Forelimb muscle (tissue), 1 donor: Measurements from ENCODE around the gene PVR. TPM values are rescaled to one million over a fixed set of nuclear protein-coding genes. Genes with fewer than 3 reads are reported as not detected.
"Not testable (repeated sequence)": the region's sequence is repeated elsewhere in the genome, so short reads cannot be mapped to it uniquely, and the experiment has no call there.

Experiments
- DNase-seq: peaks from one replicate; pipeline ENCODE4 v3.0.0-alpha.2; 2013; ENCODE audit warnings: low read depth
- polyA plus RNA-seq: library from polyadenylated mRNA; unstranded; fragments of 120-200 nt; gene quantifications from one replicate; pipeline ENCODE4 v1.2.1, GENCODE V29; 2013; ENCODE audit not compliant: insufficient read length

Gene PVR
- polyA plus RNA-seq, 1 donor, result 19.6 TPM

DNA sequence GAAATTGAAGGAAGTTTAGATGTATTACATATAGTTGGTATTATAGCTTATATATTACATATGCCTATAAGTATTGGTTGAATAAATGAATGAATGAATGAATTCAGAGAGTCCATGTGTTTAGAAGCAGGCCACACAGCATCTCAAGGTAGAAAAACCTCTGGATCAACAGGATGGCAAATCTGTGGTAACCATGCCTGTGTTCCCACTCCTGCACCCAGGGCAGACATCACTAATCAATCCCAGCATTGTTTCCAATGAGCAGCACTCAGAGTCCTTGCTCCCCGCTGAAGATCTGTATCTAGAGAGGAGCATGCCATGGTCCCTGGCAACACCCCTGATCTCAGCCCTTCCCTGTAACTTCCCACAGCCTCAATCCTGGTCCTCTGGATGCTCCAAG, 28.5 kb downstream of the PVR start:
- DNase-seq, result no peak

DNA sequence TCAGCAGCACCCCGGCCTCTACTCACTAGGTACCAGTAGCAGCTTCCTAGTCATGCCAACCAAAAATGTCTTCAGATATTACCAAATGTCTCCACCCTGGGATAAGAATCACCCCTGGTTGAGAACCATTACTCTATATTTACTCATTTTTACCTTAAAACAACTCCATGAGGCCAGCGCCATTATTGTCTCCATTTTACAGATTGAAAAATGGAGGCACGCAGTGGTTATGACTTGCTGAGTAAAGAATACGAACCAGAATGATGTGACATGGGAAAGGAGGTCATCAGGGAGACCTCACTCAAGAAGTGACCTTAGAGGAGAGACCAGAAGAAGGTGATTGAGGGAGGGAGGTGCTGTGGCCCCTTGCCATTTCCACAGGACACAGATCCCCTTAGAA, 29.8 kb downstream of the PVR start:
- no peak for DNase-seq

DNA sequence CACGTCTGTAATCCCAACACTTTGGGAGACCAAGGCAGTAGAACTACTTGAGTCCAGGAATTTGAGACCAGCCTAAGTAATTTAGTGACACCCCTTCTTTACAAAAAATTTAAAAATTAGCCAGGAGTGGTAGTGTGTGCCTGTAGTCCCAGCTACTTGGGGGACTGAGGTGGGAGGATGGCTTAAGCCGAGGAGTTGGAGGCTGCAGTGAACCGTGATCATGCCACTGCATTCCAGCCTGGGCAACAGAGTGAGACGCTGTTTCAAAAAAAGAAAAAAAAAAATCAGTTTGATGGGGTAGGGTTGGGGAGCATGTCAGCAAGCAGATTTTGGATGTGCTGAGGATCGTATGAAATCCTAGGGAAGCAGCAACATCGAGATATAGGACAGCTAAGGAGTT, 31.8 kb downstream of the PVR start:
- DNase-seq, result no peak

DNA sequence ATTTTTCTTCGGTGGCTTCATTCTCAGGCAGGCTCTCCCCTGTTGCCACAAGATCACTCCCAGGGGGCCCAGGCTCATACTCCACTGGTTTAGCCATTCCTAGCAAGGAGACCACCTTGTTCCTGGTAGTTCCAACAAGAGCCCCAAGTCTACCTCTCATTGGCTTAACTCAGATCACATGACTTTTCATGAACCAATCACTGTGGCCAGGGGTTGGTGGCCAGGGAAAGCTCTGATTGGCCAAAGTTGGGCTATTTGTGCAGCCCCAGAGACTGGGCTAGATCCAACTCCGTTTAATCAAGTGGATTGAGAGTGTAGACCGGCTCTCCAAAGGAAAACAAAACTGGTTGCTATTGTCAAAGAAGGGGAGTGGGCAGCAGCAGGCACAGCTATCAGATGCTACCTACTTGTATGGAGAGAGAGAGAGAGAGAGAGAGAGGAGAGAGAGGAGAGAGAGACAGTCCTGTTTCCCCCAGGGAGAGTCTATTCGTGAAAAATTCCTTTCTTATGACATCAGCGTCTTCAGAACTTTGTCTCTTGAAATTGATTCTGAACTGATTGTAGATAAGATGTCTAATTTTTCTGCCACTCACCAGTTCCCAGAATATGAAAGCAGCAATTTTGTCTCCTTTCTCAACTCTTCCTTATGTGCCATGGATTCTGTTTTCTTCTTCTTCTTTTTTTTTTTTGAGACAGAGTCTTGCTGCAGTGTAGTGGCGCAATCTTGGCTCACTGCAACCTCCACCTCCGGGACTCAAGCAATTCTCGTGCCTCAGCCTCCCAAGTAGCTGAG, 33.5 kb downstream of the PVR start:
- no peak for DNase-seq

DNA sequence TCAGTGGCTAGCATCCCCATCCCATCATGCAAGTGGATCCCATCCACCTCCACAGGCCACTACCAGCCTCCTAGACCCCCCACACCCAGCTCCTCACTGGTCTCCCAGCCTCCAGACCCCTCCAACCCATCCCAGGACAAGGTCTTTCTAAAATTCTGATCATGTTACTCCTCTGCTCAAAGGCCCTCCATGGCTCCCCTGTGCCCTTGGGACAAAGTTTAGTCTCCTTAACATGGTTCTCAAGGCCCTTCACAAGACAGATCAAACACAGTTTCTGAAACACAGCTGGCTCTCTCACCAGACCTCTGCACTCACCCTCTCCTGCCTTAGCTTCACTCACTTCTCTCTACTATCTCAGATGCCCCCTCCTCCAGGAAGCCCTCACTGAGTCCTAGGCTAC, 36.8 kb downstream of the PVR start:
- no peak for DNase-seq

DNA sequence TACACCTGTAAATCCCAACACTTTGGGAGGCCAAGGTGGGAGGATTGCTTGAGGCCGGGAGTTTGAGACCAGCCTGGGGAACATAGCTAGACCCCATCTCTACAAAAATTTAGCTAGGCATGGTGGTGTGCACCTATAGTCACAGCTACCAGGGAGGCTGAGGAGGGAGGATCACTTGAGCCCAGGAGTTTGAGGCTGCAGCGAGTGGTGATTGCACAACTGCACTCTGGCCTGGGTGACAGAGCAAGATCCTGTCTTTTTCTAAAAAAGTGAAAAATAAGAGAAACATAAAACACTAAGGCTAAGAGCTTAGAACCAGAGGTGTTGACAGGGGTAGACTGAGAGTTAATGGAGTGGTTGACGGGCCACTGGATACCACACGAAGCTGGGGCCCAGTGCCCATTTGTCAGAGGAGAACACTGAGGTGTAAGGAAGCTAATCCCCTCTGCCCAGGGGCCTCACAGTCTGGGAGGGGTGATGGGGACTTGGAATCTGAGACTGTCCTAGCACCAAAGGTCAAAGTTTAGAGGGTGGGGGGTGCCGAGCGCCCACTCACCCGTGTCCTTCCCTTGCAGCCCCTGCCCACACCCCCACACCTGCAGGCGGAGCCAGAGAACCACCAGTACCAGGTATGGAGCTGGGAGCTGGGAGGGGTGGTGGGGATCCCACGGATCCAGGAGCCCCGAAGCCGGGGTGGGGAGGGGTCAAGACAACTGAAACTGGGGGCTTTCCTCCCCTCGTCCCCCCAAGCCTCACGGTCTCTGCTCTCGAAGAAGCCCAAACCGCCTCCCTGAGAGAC, 38.5 kb downstream of the PVR start:
- DNase-seq, result no peak

DNA sequence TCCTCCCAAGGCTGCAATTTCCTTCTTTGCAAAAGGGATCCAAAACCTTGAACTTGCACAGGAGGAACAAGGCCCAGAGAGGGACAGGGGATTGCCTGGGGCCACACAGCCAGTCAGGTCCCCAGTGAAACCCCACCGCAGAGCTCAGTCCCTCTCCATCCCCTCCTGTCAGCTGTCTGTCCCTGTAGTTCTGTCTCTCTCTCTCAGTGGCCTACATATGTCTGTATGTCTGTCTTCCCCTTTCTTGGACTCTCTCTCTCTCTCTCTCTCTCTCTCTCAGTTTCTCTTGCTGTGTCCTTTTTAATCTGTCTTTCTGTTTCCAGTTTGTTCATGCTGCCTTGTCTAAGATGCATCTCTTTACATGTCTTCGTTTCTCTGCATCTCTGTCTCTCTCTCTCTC, 39.1 kb downstream of the PVR start:
- no peak for DNase-seq

DNA sequence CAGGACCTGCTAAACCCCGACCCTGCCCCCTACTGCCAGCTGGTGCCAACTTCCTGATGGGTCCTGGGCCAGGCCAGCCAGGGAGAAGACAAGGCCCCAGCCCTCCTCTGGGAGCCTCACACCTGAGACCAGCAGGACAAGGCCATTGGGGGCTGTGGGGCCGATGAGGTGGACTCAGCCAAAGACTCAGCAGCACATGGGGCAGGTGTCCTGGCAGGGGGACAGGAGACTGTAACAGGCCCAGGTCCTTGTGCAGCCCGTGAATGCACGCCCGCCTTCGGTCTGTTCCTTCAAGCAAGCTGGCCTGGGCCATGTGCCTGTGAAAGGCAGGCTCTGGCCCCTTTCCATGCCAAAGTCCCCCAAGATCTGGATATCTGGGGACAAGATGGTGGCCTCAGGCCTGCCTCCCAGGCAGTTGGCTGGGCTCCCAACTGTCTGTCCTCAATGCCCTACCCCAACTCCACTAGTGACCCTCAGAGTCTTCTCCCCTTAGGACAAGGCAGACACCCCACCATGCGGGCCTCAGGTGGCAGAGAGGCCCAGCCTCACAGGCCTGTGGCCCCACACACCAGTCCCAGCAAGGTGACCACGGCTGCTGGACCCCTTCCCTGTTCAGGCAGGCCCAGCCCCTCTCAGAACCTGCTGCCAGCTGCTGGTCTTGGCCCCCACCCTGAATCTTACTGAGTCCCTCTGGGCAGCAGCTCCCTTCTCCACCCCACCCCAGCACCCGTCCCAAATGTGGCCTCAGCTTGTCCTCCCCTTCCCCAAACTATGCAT, 39.9 kb downstream of the PVR start:
- DNase-seq, result no peak

DNA sequence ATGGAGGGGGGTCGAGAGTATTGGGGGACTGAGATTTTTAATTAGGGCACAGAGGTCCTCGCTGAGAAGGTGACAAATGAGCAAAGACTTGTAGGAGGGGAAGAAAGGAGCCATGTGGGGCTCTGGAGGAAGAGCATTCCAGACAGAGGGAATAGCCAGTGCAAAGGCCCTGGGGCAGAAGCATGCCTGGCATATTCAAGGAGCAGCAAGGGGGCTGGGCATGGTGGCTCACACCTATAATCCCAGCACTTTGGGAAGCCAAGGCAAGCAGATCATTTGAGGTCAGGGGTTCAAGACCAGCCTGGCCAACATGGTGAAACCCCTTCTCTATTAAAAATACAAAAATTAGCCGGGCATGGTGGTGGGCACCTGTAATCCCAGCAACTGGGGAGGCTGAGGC, 40.7 kb downstream of the PVR start:
- not testable (repeated sequence) for DNase-seq

DNA sequence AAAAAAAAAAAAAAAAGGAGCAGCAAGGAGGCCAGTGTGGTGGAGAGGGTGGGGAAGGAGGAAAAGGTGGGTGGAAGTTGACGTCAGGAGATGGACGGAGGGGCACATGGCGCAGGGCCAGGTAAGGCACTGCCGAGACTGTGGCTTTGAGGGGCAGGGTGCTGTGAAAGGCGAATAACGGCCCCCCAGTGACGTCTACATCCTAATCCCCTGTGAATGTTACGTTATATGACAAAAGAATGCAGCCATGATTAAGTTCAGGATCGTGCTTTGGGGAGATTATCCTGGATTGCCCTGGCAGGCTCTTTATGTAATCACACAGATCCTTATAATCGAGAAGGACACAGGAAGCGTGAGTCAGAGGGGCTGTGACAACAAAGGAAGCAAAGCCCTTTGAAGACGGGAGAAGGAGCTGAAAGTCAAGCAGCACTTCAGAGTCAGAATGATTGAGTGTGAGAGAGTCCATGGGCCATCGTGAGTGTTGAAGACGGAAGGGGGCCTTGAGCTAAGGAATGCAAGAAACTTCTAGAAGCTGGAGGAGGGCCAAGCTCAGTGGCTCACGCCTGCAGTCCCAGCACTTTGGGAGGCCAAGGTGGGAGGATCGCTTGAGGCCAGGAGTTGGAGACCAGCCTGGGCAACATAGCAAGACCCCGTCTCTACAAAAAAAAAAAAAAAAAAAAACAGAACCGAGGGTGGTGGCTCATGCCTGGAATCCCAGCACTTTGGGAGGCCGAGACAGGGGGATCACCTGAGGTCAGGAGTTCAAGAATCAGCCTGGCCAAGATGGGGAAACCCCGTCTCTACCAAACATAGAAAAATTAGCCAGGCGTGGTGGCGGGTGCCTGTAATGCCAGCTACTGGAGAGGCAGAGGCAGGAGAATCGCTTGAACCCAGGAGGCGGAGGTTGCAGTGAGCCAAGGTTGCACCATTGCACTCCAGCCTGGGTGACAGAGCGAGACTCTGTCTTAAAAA, 41.5 kb downstream of the PVR start:
- DNase-seq, result no peak

DNA sequence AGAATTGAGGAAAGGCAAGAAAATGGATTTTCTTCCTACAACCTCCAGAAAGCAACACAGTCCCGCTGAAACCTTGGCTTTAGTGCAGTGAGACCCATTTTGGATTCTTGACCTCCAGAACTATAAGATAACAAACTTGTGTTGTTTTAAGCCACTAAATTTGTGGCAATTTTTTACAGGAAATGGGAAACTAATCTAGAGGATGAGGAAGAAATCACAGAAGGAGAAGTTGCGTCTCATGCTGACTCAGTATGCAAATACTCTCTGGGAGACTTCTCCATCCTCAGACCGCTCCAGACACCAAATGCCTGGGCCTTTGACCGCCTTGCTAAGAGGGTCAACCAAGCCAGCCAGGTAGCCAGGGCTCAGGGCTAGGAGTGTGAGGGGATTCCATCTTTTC, 42.2 kb downstream of the PVR start:
- DNase-seq, result no peak

DNA sequence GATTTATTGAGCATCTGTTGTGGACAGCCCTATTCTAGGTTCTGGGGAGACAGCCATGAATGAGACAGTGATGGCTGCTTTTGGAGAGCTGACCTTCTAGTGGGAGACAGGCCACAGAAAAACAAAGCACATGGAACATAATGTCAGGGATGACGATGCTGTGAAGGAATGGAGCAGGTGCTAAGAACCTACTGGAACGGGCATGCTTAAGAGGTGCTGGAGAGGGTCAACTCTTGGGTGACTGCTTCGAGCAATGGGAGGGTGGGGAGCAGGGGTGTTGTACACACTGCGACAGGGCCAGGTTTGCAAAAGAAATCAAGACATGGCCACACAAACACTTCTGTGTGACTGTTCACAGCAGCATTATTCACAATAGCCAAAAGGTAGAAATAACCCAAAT, 43.2 kb downstream of the PVR start:
- DNase-seq, result no peak

DNA sequence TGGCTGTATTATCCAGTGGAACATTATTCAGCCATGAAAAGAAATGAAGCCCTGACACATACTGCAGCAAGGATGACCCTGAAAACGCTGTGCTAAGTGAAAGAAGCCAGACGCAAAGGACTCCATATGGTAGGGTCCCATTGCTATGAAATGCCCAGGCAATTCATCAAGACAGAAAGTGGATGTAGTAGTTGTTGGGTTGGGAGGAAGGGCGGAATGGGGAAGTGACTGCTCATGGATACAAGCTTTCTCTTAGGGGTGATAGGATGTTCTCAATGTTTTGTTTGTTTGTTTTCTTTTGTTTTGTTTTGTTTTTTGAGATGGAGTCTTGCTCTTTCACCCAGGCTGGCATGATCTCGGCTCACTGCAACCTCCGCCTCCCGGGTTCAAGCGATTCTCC, 44.2 kb downstream of the PVR start:
- no peak for DNase-seq

DNA sequence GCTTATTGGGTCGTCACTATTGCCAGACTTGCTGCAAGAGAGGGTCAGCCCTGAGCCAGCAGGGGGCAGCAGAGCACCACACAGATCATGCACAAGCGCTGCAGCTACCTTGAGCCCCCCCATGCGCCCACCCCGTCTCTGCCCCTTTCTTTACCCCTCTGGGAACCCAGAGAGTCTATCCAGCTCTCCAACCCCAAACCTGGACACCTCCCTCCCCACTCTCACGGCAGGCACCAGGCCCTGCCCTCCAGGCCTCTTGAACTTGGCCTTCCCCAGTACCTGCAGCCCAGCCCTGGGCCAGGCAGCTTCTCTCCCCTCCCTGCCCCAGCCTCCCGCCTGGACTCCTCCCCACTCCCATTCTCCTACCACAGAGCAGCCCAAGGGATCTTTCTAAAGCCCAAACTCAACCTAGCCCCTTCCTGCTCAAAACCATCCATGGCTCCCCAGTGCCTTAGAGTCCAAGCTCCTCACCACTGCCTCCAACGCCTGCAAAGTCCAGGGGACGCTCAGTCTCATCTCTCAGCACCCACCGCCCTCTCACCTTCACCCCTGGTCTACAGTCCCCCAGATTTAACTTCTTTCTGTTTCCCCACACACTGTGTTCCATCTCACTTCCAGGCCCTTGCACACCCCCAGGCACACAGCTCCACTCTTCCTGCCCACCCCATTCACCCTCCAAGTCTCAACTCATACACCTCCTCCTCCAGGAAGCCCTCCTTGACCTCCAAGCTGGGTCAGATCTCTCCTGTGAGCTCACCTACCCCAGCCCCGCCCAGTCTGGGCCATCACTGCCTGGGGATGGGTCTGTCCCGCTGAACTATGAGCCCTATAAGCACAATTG, 45.8 kb downstream of the PVR start:
- DNase-seq, result no peak

DNA sequence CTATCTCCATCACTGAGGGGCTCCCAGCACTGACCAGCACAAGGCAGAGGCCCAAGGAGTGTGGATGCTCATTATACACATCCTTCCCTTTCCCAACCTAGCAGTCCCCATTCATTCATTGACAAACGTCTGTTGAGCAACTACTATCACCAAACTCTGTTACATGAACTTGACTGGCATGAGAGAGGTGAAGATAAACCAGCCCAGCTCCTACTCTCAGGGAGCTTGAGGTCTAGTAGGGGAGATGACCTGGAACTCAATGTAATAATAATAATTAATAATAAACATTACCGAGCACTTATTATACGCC, 46.4 kb downstream of the PVR start:
- DNase-seq, result no peak

DNA sequence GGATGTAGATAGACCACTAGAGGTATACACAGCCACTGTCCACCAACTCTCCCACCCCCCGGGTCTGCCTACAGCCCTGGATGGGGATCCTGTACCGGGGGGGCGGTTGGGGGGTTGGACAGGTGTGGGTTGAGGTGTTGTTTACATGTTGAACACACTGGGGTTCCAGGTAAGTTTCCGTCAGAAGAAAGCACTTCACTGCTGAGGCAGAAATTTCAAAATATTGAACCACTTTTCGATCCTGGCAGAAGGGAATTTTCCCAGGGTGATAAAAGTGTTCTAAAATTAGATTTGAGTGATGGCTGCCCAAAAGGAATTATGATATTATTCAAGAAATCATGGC, 48.6 kb downstream of the PVR start:
- no peak for DNase-seq

DNA sequence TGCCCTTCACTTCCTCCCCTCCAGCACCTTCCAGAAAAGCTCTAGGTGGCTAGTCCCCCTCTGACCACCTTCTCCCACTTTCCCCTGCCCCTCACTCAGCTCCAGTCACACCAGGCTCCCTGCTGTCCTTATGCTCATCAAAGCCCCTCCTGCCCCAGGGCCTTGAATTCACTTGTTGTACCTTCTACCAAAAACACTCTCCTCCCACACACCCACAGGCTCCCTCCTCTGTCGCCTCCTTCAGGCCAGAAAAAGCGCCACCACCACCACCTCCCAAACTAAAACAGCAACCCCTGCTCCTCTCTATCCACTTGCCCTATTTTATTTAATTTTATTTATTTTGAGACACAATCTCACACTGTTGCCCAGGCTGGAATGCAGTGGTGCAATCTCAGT, 50.5 kb downstream of the PVR start:
- no peak for DNase-seq

DNA sequence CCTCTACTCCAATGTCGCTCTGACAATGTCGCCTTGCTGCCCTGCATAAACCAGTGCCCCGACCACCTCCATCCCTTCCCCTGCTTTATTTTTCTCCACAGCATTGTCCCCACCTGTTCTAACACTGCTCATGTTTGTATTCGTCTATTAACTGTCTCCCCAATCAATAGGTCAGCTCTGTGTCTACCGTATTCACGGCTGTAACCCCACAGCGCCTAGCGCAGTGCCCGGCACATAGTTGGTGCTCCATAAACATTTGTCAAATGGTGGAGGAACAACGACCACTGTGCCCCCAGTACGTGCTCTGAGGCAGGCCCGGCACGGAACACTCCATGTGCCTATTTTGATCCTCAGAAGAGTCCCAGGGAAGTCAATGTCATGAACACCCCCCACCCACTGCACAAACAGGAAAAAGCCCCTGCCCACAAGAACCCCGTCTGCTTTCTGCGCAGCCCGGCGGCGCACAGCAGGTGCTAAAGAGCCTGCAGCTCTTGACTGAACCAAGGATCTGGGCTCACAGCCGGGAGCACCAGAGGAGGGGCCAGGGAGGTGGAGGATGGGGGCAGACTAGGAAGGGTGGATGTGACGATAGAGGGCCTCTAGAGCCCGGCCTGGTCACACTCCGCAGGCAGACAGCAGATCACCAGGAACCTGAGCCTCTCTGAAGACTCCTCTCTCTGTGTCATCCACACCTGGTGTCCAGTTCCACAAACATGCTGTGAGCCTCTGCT, 53.4 kb downstream of the PVR start:
- no peak for DNase-seq

DNA sequence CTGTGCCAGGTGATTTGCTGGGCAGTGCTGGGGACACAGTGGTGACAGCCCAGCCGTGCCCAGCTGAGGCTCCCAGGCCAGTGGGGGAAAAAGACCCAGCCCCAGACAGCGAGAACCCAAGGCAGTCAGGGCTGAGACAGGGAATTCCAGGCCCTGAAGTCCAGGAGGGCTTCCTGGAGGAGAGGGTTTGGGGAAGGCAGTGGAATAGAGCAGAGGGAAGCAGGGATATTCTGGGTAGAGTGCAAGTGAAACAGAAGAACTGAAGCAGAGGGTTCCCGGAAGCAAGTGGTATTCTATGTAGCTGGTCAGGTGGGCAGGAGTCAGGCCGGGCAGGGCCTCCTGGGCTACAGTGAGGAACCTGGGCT, 53.9 kb downstream of the PVR start:
- DNase-seq, result no peak
